Esophagus muscularis mucosa (tissue), 4 donors: ENCODE results near the gene ARL2BP. TPM values are rescaled to one million over a fixed set of nuclear protein-coding genes. Genes with fewer than 3 reads are reported as not detected.

Experiments
- DNase-seq: peaks from one replicate; pipeline ENCODE4 v3.0.0-alpha.2; 2017; ENCODE audit errors: extremely low spot score
- H3K27ac ChIP-seq, 4 donors: fragments of 200-600 bp; sonication (generic); replicated peaks in 1 of 4; 1 replicate in 3 of 4; 2 replicates in 1 of 4; pipeline ENCODE4 v1.5.1; 2016 to 2019; ENCODE audit warnings: mild to moderate bottlenecking in 1 of 4
- H3K27me3 ChIP-seq, 4 donors: fragments of 200-600 bp; sonication (generic); one replicate each; pipeline versions ENCODE4 v1.5.1 to v1.6.0; 2016 to 2019
- H3K36me3 ChIP-seq, 4 donors: fragments of 200-600 bp; sonication (generic); one replicate each; pipeline ENCODE4 v1.5.1; 2016 to 2019
- H3K4me1 ChIP-seq, 4 donors: fragments of 200-600 bp; sonication (generic); one replicate each; pipeline ENCODE4 v1.5.1; 2016 to 2019
- H3K4me3 ChIP-seq, 4 donors: fragments of 200-600 bp; sonication (generic); 1 replicate in 2 of 4; 2 replicates in 2 of 4; pipeline ENCODE4 v1.5.1; 2016 to 2019; ENCODE audit warnings: mild to moderate bottlenecking in 4 of 4, moderate library complexity in 1 of 4
- H3K9me3 ChIP-seq, 4 donors: fragments of 200-600 bp; sonication (generic); 1 replicate in 3 of 4; 2 replicates in 1 of 4; pipeline ENCODE4 v1.5.1; 2016 to 2019
- CTCF ChIP-seq, 3 experiments: fragments of 200-600 bp in 2 of 3; fragments of 450-650 bp in 1 of 3; sonication (generic) in 2 of 3; IDR thresholded peaks; one replicate each; pipeline ENCODE4 v1.5.1; 2017 to 2019; ENCODE audit warnings: antibody characterized with exemption in 3 of 3, mild to moderate bottlenecking in 2 of 3, moderate library complexity in 1 of 3
- EP300 ChIP-seq: sonication (generic); formaldehyde crosslinking; IDR thresholded peaks from one replicate; pipeline ENCODE4 v1.6.1; 2017; ENCODE audit warnings: antibody characterized with exemption
- POLR2A ChIP-seq: fragments of 450-650 bp; IDR thresholded peaks from one replicate; pipeline ENCODE4 v1.6.1; 2017; ENCODE audit warnings: antibody characterized with exemption, moderate library complexity, mild to moderate bottlenecking, low read depth
- POLR2AphosphoS5 ChIP-seq, 2 donors: sonication (generic); formaldehyde crosslinking; IDR thresholded peaks; one replicate each; pipeline ENCODE4 v1.6.1; 2017; ENCODE audit warnings: antibody characterized with exemption in 2 of 2
- WGBS: methylation state at CpG from one replicate; pipeline ENCODE4 v1.1.5; 2018; 5-methylcytosine and 5-hydroxymethylcytosine counted together
- intact Hi-C: fragments of 100-400 bp; cut with DNase I; formaldehyde crosslinking; loops from one replicate; pipeline ENCODE4 v1.15.1; 2023
- total RNA-seq, 4 donors: library from RNA; depleted of rRNA; stranded (reverse); fragments of >200 nt; gene quantifications; one replicate each; pipeline versions ENCODE4 v1.1.0 to v1.2.1, GENCODE V29; 2016

ARL2BP gene
- total RNA-seq, 4 donors from 2014 or later = 58.1 to 77.4 (median 66.9) TPM

- 20% methylated on average over 9 of the region's 14 CpGs for WGBS
- TF ChIP-seq POLR2AphosphoS5 (IDR thresholded peaks at IDR 0.05) = no peak
- TF ChIP-seq POLR2A = no peak
- no peak for TF ChIP-seq CTCF (IDR thresholded peaks at IDR 0.05)
- no peak for TF ChIP-seq EP300
- Histone ChIP-seq H3K27me3 (peaks cover 0 to 30% (median 9%) of the 10 kb centered on the region in 4 donors), H3K9me3 (no peaks in the 10 kb centered on the region), H3K36me3 (no peaks in the 10 kb centered on the region), H3K4me3 (peak overlapping the region; percentile 59 to 70 (median 66)), H3K27ac (peak overlapping the region in 3 of 4 donors; percentile 6 to 39 (median 25)), H3K4me1 (peaks cover 12 to 27% (median 19%) of the 10 kb centered on the region in 4 donors)
- intact Hi-C loops = no loop called here
- no peak for DNase-seq
Observed at GRCh38 chr16:57283959-57284208, 38.8 kb downstream of the ARL2BP start.

- Histone ChIP-seq H3K9me3 (no peaks in the 10 kb centered on the region), H3K36me3 (no peaks in the 10 kb centered on the region), H3K27me3 (peaks cover 0 to 30% (median 9%) of the 10 kb centered on the region in 4 donors), H3K4me1 (peaks cover 12 to 27% (median 19%) of the 10 kb centered on the region in 4 donors), H3K27ac (peak within 1 kb of the TSS in 3 of 4 donors; percentile 6 to 39 (median 25)), H3K4me3 (peak within 1 kb of the TSS; percentile 59 to 70 (median 66))
- intact Hi-C loops = no loop called here
- TF ChIP-seq POLR2AphosphoS5 (IDR thresholded peaks at IDR 0.05) (no peak), CTCF (IDR thresholded peaks at IDR 0.05) (no peak), EP300 (no peak), POLR2A (no peak)
- no peak for DNase-seq
- 10% methylated on average over 26 of the region's 95 CpGs for WGBS
Observed at GRCh38 chr16:57284209-57284951, 39.3 kb downstream of the ARL2BP start, which contains the start of gene PLLP. TSS of gene PLLP (minus strand) at chr16:57284672. CDS start at chr16:57284540, 132 bp downstream.

GRCh38 chr16:57284952-57285363 is 39.9 kb downstream of the ARL2BP start:
- DNase-seq = no peak
- H3K9me3 ChIP-seq = no peaks in the 10 kb centered on the region
- peaks cover 12 to 27% (median 19%) of the 10 kb centered on the region in 4 donors for H3K4me1 ChIP-seq
- intact Hi-C loops = no loop called here
- peak overlapping the region; percentile 59 to 70 (median 66) for H3K4me3 ChIP-seq
- WGBS = 23% methylated on average over 15 of the region's 22 CpGs
- TF ChIP-seq POLR2AphosphoS5 (IDR thresholded peaks at IDR 0.05) (no peak), EP300 (no peak), CTCF (IDR thresholded peaks at IDR 0.05) (no peak), POLR2A (no peak)
- no peaks in the 10 kb centered on the region for H3K36me3 ChIP-seq
- H3K27ac ChIP-seq = peak overlapping the region in 1 of 4 donors; percentile 25
- H3K27me3 ChIP-seq = peaks cover 0 to 30% (median 9%) of the 10 kb centered on the region in 4 donors

- H3K4me3 ChIP-seq = peak overlapping the region in 1 of 4 donors; percentile 64
Observed at GRCh38 chr16:57285379-57285778, 40.3 kb downstream of the ARL2BP start.

More at GRCh38 chr16:57285379-57285778, 40.3 kb downstream of the ARL2BP start:
- Histone ChIP-seq H3K36me3 (no peaks in the 10 kb centered on the region), H3K27me3 (peaks cover 0 to 30% (median 9%) of the 10 kb centered on the region in 4 donors), H3K4me1 (peaks cover 12 to 31% (median 19%) of the 10 kb centered on the region in 4 donors), H3K9me3 (no peaks in the 10 kb centered on the region), H3K27ac (no peak overlapping the region)
- DNase-seq = no peak
- intact Hi-C loops = no loop called here
- TF ChIP-seq CTCF (IDR thresholded peaks at IDR 0.05) = no peak
- WGBS = 75% methylated on average over 5 of the region's 5 CpGs
